IMR-90 (cell line): ENCODE measurements around the gene IL2RA. TPM values are rescaled to one million over a fixed set of nuclear protein-coding genes. Genes with fewer than 3 reads are reported as not detected.

Experiments used
- ATAC-seq: fragments of 200-7000 bp; cut with Tn5 transposase; 2 replicates; pipeline ENCODE4 v1.9.1; 2020; ENCODE audit warnings: low read depth, mild to moderate bottlenecking, moderate library complexity
- BruUV-seq: library from RNA; stranded (reverse); fragments of 400-500 nt; replicated peaks from 2 replicates; lab custom pipeline; 2021; lab: Mats Ljungman, UMichigan
- CTCF ChIA-PET: fragments of 300-600 bp; formaldehyde crosslinking; extraction: SDS; loops from one replicate; lab custom pipeline; 2021; ENCODE audit warnings: antibody characterized with exemption; lab: Yijun Ruan, JAX
- POLR2A ChIA-PET: fragments of 300-600 bp; sonication (Branson Sonifier 250); formaldehyde crosslinking; loops from one replicate; lab custom pipeline; 2022; ENCODE audit warnings: antibody characterized with exemption; ENCODE audit not compliant: unreplicated experiment; lab: Charles Lee
- DNase-seq: peaks from one replicate; pipeline ENCODE4 v3.0.0; 2013
- H2AFZ ChIP-seq: replicated peaks from 2 replicates; pipeline ENCODE3; 2013; ENCODE audit warnings: low read length, mild to moderate bottlenecking; ENCODE audit not compliant: poor library complexity
- H2AK5ac ChIP-seq: 2 replicates; pipeline ENCODE4 v1.6.1; 2013; ENCODE audit warnings: low read depth, low read length, inconsistent platforms
- H2AK9ac ChIP-seq: replicated peaks from 2 replicates; pipeline ENCODE3; 2013; ENCODE audit warnings: mild to moderate bottlenecking, low read depth, low read length, moderate library complexity; ENCODE audit not compliant: poor library complexity
- H2BK120ac ChIP-seq: 2 replicates; pipeline ENCODE4 v1.6.1; 2013; ENCODE audit warnings: low read depth, low read length, inconsistent platforms
- H2BK15ac ChIP-seq: 3 replicates; pipeline ENCODE4 v1.6.1; 2013; ENCODE audit warnings: low read depth, low read length, inconsistent platforms
- H2BK20ac ChIP-seq: 2 replicates; pipeline ENCODE4 v1.6.1; 2013; ENCODE audit warnings: low read depth, mild to moderate bottlenecking, inconsistent platforms, low read length, moderate library complexity
- H2BK5ac ChIP-seq: 2 replicates; pipeline ENCODE4 v1.6.1; 2013; ENCODE audit warnings: mild to moderate bottlenecking, low read depth, low read length, inconsistent platforms; ENCODE audit not compliant: poor library complexity, severe bottlenecking
- H3K14ac ChIP-seq: replicated peaks from 2 replicates; pipeline ENCODE4 v1.6.1; 2013; ENCODE audit warnings: low read depth, low read length, inconsistent platforms
- H3K18ac ChIP-seq: 2 replicates; pipeline ENCODE4 v1.6.1; 2013; ENCODE audit warnings: low read depth, low read length, control low read depth
- H3K23ac ChIP-seq: 2 replicates; pipeline ENCODE4 v1.6.1; 2013; ENCODE audit warnings: low read depth, low read length, inconsistent platforms
- H3K27ac ChIP-seq: 2 replicates; pipeline ENCODE4 v1.5.1; 2013; ENCODE audit warnings: mild to moderate bottlenecking, control low read depth, low read length; ENCODE audit not compliant: insufficient read depth
- H3K27me3 ChIP-seq: 2 replicates; pipeline ENCODE4 v1.6.1; 2013; ENCODE audit warnings: low read length; ENCODE audit not compliant: control insufficient read depth, insufficient read depth
- H3K36me3 ChIP-seq: 2 replicates; pipeline ENCODE4 v1.6.1; 2013; ENCODE audit warnings: low read length, mixed read lengths; ENCODE audit not compliant: control insufficient read depth, insufficient read depth
- H3K4ac ChIP-seq: 2 replicates; pipeline ENCODE4 v1.6.1; 2013; ENCODE audit warnings: low read depth, low read length, inconsistent platforms
- H3K4me1 ChIP-seq: 2 replicates; pipeline ENCODE4 v1.6.1; 2013; ENCODE audit warnings: low read length, mixed read lengths; ENCODE audit not compliant: control insufficient read depth, insufficient read depth
- H3K4me2 ChIP-seq: 2 replicates; pipeline ENCODE4 v1.6.1; 2013; ENCODE audit warnings: low read depth, mild to moderate bottlenecking, control low read depth, low read length, moderate library complexity
- H3K4me3 ChIP-seq: 2 replicates; pipeline ENCODE4 v1.5.1; 2013; ENCODE audit warnings: low read depth, mild to moderate bottlenecking, control low read depth, low read length, moderate library complexity; ENCODE audit not compliant: insufficient read depth
- H3K56ac ChIP-seq: 2 replicates; pipeline ENCODE4 v1.6.1; 2013; ENCODE audit warnings: low read length, inconsistent platforms; ENCODE audit not compliant: insufficient read depth; ENCODE audit errors: extremely low read depth
- H3K79me1 ChIP-seq, 2 experiments: 2 replicates each; pipeline ENCODE4 v1.6.1; 2013; ENCODE audit warnings: low read length in 2 of 2, inconsistent platforms in 1 of 2, low read depth in 1 of 2
- H3K9ac ChIP-seq: 2 replicates; pipeline ENCODE4 v1.6.1; 2013; ENCODE audit warnings: low read depth, low read length, control low read depth
- H3K9me1 ChIP-seq: 2 replicates; pipeline ENCODE4 v1.6.1; 2013; ENCODE audit warnings: low read length, inconsistent platforms; ENCODE audit not compliant: insufficient read depth
- H3K9me3 ChIP-seq: 2 replicates; pipeline ENCODE4 v1.6.1; 2013; ENCODE audit warnings: low read length; ENCODE audit not compliant: control insufficient read depth, insufficient read depth
- H4K20me1 ChIP-seq: 2 replicates; pipeline ENCODE4 v1.6.1; 2013; ENCODE audit warnings: low read length, inconsistent platforms; ENCODE audit not compliant: insufficient read depth
- H4K5ac ChIP-seq: 2 replicates; pipeline ENCODE4 v1.6.1; 2013; ENCODE audit warnings: mild to moderate bottlenecking, low read depth, low read length, control low read depth
- H4K8ac ChIP-seq, 2 experiments: 2 replicates each; pipeline ENCODE4 v1.6.1; 2013; ENCODE audit warnings: low read depth in 2 of 2, low read length in 2 of 2, control low read depth in 1 of 2, inconsistent platforms in 1 of 2
- H4K91ac ChIP-seq: 2 replicates; pipeline ENCODE4 v1.6.1; 2013; ENCODE audit warnings: low read depth, low read length, inconsistent platforms; ENCODE audit not compliant: insufficient read depth
- BHLHE40 ChIP-seq: fragments of 150-350 bp; IDR thresholded peaks from 2 replicates; pipeline ENCODE4 v1.6.1; 2016; ENCODE audit warnings: mild to moderate bottlenecking, low read depth, low read length
- CEBPB ChIP-seq: IDR thresholded peaks from 2 replicates; pipeline ENCODE4 v1.6.1; 2012; ENCODE audit warnings: low read depth, low read length, improper control_type of control experiment
- CHD1 ChIP-seq: IDR thresholded peaks from 2 replicates; pipeline ENCODE4 v1.6.1; 2012; ENCODE audit warnings: low read depth, low read length, improper control_type of control experiment
- CTCF ChIP-seq: conservative IDR thresholded peaks from 2 replicates; pipeline ENCODE4 v1.5.1; 2012; ENCODE audit warnings: mild to moderate bottlenecking, low read depth, low read length, improper control_type of control experiment
- ELK1 ChIP-seq: fragments of 150-350 bp; IDR thresholded peaks from 2 replicates; pipeline ENCODE4 v1.6.1; 2016; ENCODE audit warnings: low read depth, mild to moderate bottlenecking, low read length, moderate library complexity, borderline replicate concordance
- FOS ChIP-seq: fragments of 150-350 bp; IDR thresholded peaks from 2 replicates; pipeline ENCODE4 v1.6.1; 2016; ENCODE audit warnings: low read depth, low read length
- MAFK ChIP-seq: IDR thresholded peaks from 2 replicates; pipeline ENCODE4 v1.6.1; 2012; ENCODE audit warnings: low read depth, low read length, improper control_type of control experiment
- MAZ ChIP-seq: IDR thresholded peaks from 2 replicates; pipeline ENCODE4 v1.6.1; 2012; ENCODE audit warnings: low read depth, mild to moderate bottlenecking, low read length, improper control_type of control experiment, moderate library complexity, borderline replicate concordance
- MXI1 ChIP-seq: IDR thresholded peaks from 2 replicates; pipeline ENCODE4 v1.6.1; 2012; ENCODE audit warnings: low read depth, mild to moderate bottlenecking, low read length, moderate library complexity, borderline replicate concordance
- NFE2L2 ChIP-seq: fragments of 150-350 bp; IDR thresholded peaks from 2 replicates; pipeline ENCODE4 v1.6.1; 2016; ENCODE audit warnings: low read depth, mild to moderate bottlenecking, low read length
- RAD21 ChIP-seq: IDR thresholded peaks from 2 replicates; pipeline ENCODE4 v1.6.1; 2012; ENCODE audit warnings: low read length, improper control_type of control experiment
- RCOR1 ChIP-seq: IDR thresholded peaks from 2 replicates; pipeline ENCODE4 v1.6.1; 2012; ENCODE audit warnings: mild to moderate bottlenecking, low read length, improper control_type of control experiment; ENCODE audit not compliant: insufficient replicate concordance
- RFX5 ChIP-seq: IDR thresholded peaks from 2 replicates; pipeline ENCODE4 v1.8.0; 2012; ENCODE audit warnings: low read depth, mild to moderate bottlenecking, low read length, moderate library complexity
- SMC3 ChIP-seq: fragments of 150-350 bp; IDR thresholded peaks from 2 replicates; pipeline ENCODE4 v1.6.1; 2016; ENCODE audit warnings: low read depth, mild to moderate bottlenecking, antibody characterized with exemption, low read length, moderate library complexity
- WGBS, 2 experiments: methylation state at CpG; one replicate each; pipeline versions ENCODE4 v1.1.5 to v1.1.7; 2013; ENCODE audit warnings: missing lambda C conversion rate in 2 of 2; ENCODE audit not compliant: insufficient read length in 1 of 2; ENCODE audit errors: extremely low coverage in 2 of 2; 5-methylcytosine and 5-hydroxymethylcytosine counted together
- dilution Hi-C: fragments of 300-500 bp; cut with HindIII; formaldehyde crosslinking; loops from one replicate; pipeline ENCODE4 v1.14.3; 2018; ENCODE audit warnings: low sequenced_read_pairs; ENCODE audit not compliant: unreplicated experiment
- in situ Hi-C: fragments of 300-500 bp; cut with MboI; formaldehyde crosslinking; loops from 3 replicates; pipeline ENCODE4 v1.14.3; 2019; ENCODE audit warnings: low sequenced_read_pairs, inconsistent platforms, mixed read lengths
- intact Hi-C: fragments of 100-400 bp; cut with micrococcal nuclease; formaldehyde crosslinking; loops from 2 replicates; pipeline ENCODE4 v1.10.0; 2022
- polyA plus RNA-seq, 3 experiments: library from polyadenylated mRNA; depleted of rRNA; stranded (reverse); fragments of >200 nt; gene quantifications; 2 replicates each; pipeline ENCODE4 v1.2.3, GENCODE V29; 2012; ENCODE audit warnings: low replicate concordance in 1 of 3
- total RNA-seq: library from RNA; depleted of rRNA; stranded (reverse); fragments of >200 nt; gene quantifications from 2 replicates; pipeline ENCODE4 v1.2.3, GENCODE V29; 2012

IL2RA gene
- total and polyA plus RNA-seq, 2 of the 4 experiments (the other 2 are of a cell fraction) = not detected

- no peak overlapping the region for H2BK120ac ChIP-seq
- BruUV-seq = no TSS peak
- no peak overlapping the region for H3K4me3 ChIP-seq
- H3K9ac ChIP-seq = no peak overlapping the region
- H2AK5ac ChIP-seq = no peak overlapping the region
- peaks cover 2% of the 10 kb centered on the region; the same call in 1 of the 2 replicates for H3K9me1 ChIP-seq
- no peak overlapping the region for H3K4me2 ChIP-seq
- H3K56ac ChIP-seq = no peak overlapping the region
- dilution Hi-C loops = no loop called here
- no peak overlapping the region for H2BK5ac ChIP-seq
- ChIA-PET CTCF (no interaction called here), POLR2A (no interaction called here)
- H3K27me3 ChIP-seq = peaks cover 14% of the 10 kb centered on the region
- intact Hi-C loops = no loop called here
- no peak overlapping the region for H3K4ac ChIP-seq
- no peak overlapping the region for H3K23ac ChIP-seq
- ATAC-seq = no peak
- no peaks in the 10 kb centered on the region for H4K20me1 ChIP-seq
- H4K91ac ChIP-seq = no peak overlapping the region
- no peaks in the 10 kb centered on the region for H3K36me3 ChIP-seq
- in situ Hi-C loops = no loop called here
- H3K4me1 ChIP-seq = peaks cover 9% of the 10 kb centered on the region
- H2AFZ ChIP-seq = no peak overlapping the region
- no peak overlapping the region for H3K14ac ChIP-seq
- no peak for DNase-seq
- H4K8ac ChIP-seq = no peak overlapping the region
- no CpG with 5 or more reads among the region's 4 CpGs for WGBS, 2 experiments
- no peak overlapping the region for H3K18ac ChIP-seq
- no peak overlapping the region for H2BK20ac ChIP-seq
- H2BK15ac ChIP-seq = no peak overlapping the region
- H3K27ac ChIP-seq = no peak overlapping the region
- no peak overlapping the region for H2AK9ac ChIP-seq
- TF ChIP-seq NFE2L2 (no peak), MXI1 (no peak), CHD1 (no peak), BHLHE40 (no peak), SMC3 (no peak), MAZ (no peak), CTCF (no peak), RAD21 (no peak), FOS (no peak), ELK1 (no peak), RFX5 (no peak), MAFK (no peak), RCOR1 (no peak), CEBPB (no peak)
- no peak overlapping the region for H4K5ac ChIP-seq
- no peaks in the 10 kb centered on the region for H3K79me1 ChIP-seq
- peaks cover 2% of the 10 kb centered on the region; the same call in 1 of the 2 replicates for H3K9me3 ChIP-seq
These were observed 18.3 kb upstream of the IL2RA start for GRCh38 chr10:6080417-6080973.
